Liver (tissue), 9 donors: ENCODE measurements around the gene CLCN2. TPM values are rescaled to one million over a fixed set of nuclear protein-coding genes. Genes with fewer than 3 reads are reported as not detected.

Experiments used
- DNase-seq: peaks from one replicate; pipeline ENCODE4 v3.0.0-alpha.2; 2017; ENCODE audit warnings: low spot score
- H3K27ac ChIP-seq, 2 donors: one replicate each; pipeline ENCODE4 v1.7.0; 2013; ENCODE audit warnings: inconsistent platforms in 2 of 2, low read length in 2 of 2, control low read depth in 1 of 2, low read depth in 1 of 2, mild to moderate bottlenecking in 1 of 2
- H3K27me3 ChIP-seq, 4 donors: one replicate each; pipeline versions ENCODE4 v1.6.1 to v1.7.0; 2013; ENCODE audit warnings: low read length in 3 of 4, inconsistent platforms in 1 of 4, mild to moderate bottlenecking in 1 of 4, moderate library complexity in 1 of 4; ENCODE audit not compliant: control insufficient read depth in 4 of 4, insufficient read depth in 4 of 4
- H3K36me3 ChIP-seq, 4 donors: one replicate each; pipeline versions ENCODE4 v1.6.1 to v1.7.0; 2013; ENCODE audit warnings: low read length in 3 of 4, mild to moderate bottlenecking in 3 of 4, low read depth in 1 of 4, moderate library complexity in 1 of 4; ENCODE audit not compliant: control insufficient read depth in 4 of 4, insufficient read depth in 3 of 4
- H3K4me1 ChIP-seq, 4 donors: one replicate each; pipeline versions ENCODE4 v1.6.1 to v1.7.0; 2013; ENCODE audit warnings: low read length in 3 of 4, mild to moderate bottlenecking in 3 of 4, moderate library complexity in 1 of 4; ENCODE audit not compliant: control insufficient read depth in 4 of 4, insufficient read depth in 4 of 4
- H3K4me3 ChIP-seq, 3 donors: one replicate each; pipeline versions ENCODE4 v1.6.1 to v1.7.0; 2013; ENCODE audit warnings: low read length in 3 of 3, control low read depth in 1 of 3, low read depth in 1 of 3, mild to moderate bottlenecking in 1 of 3
- H3K9ac ChIP-seq, 2 donors: one replicate each; pipeline ENCODE4 v1.7.0; 2013; ENCODE audit warnings: low read length in 2 of 2, mild to moderate bottlenecking in 2 of 2, moderate library complexity in 2 of 2, control low read depth in 1 of 2, low read depth in 1 of 2
- H3K9me3 ChIP-seq, 4 donors: one replicate each; pipeline versions ENCODE4 v1.6.1 to v1.7.0; 2013; ENCODE audit warnings: low read length in 3 of 4; ENCODE audit not compliant: control insufficient read depth in 4 of 4
- EGR1 ChIP-seq, 2 donors: IDR thresholded peaks; 2 replicates each; pipeline ENCODE4 v1.6.1; 2016 to 2018; ENCODE audit warnings: antibody characterized with exemption in 2 of 2, low read depth in 2 of 2
- FOXA1 ChIP-seq: IDR thresholded peaks from 2 replicates; pipeline ENCODE4 v1.6.1; 2016; ENCODE audit warnings: antibody characterized with exemption
- GABPA ChIP-seq, 2 donors: IDR thresholded peaks in 1 of 2; conservative IDR thresholded peaks in 1 of 2; 2 replicates each; pipeline ENCODE4 v1.6.1; 2016; ENCODE audit warnings: antibody characterized with exemption in 2 of 2, mild to moderate bottlenecking in 1 of 2, moderate library complexity in 1 of 2
- HNF4A ChIP-seq, 2 donors: conservative IDR thresholded peaks; 2 replicates each; pipeline ENCODE4 v1.6.1; 2016; ENCODE audit warnings: antibody characterized with exemption in 2 of 2, mild to moderate bottlenecking in 2 of 2
- HNF4G ChIP-seq: IDR thresholded peaks from 2 replicates; pipeline ENCODE4 v1.6.1; 2016; ENCODE audit warnings: antibody characterized with exemption
- JUND ChIP-seq, 2 donors: IDR thresholded peaks; 2 replicates each; pipeline ENCODE4 v1.6.1; 2016; ENCODE audit warnings: antibody characterized with exemption in 2 of 2
- NR2F2 ChIP-seq: IDR thresholded peaks from 2 replicates; pipeline ENCODE4 v1.6.1; 2016; ENCODE audit warnings: antibody characterized with exemption
- RAD21 ChIP-seq, 2 donors: IDR thresholded peaks; 2 replicates each; pipeline ENCODE4 v1.6.1; 2016; ENCODE audit warnings: antibody characterized with exemption in 2 of 2, mild to moderate bottlenecking in 2 of 2
- REST ChIP-seq: IDR thresholded peaks from 2 replicates; pipeline ENCODE4 v1.6.1; 2016; ENCODE audit warnings: antibody characterized with exemption, mild to moderate bottlenecking
- RXRA ChIP-seq, 2 donors: IDR thresholded peaks; 2 replicates each; pipeline ENCODE4 v1.6.1; 2017 to 2018; ENCODE audit warnings: antibody characterized with exemption in 2 of 2, mild to moderate bottlenecking in 1 of 2
- SP1 ChIP-seq: IDR thresholded peaks from 2 replicates; pipeline ENCODE4 v1.6.1; 2018; ENCODE audit warnings: antibody characterized with exemption, mild to moderate bottlenecking
- TAF1 ChIP-seq: conservative IDR thresholded peaks from 2 replicates; pipeline ENCODE4 v1.6.1; 2016; ENCODE audit warnings: antibody characterized with exemption, mild to moderate bottlenecking
- YY1 ChIP-seq: IDR thresholded peaks from 2 replicates; pipeline ENCODE4 v1.6.1; 2016; ENCODE audit warnings: antibody characterized with exemption, mild to moderate bottlenecking
- WGBS: extraction: QIAGEN DNeasy Blood & Tissue Kit; methylation state at CpG from one replicate; pipeline ENCODE4 v1.1.7; 2013; 5-methylcytosine and 5-hydroxymethylcytosine counted together
- polyA plus RNA-seq, 2 donors: library from polyadenylated mRNA; stranded (reverse) in 1 of 2; unstranded in 1 of 2; fragments of 200-250 nt in 1 of 2; fragments of >200 nt in 1 of 2; fragmentation: Nextera tagmentation in 1 of 2; extraction: Ambion mirVana in 1 of 2; gene quantifications; one replicate each; pipeline versions ENCODE4 v1.2.1 to v1.2.3, GENCODE V29; 2013 to 2015
- total RNA-seq, 2 donors: library from RNA; depleted of rRNA; stranded (reverse); fragments of >200 nt; gene quantifications; one replicate each; pipeline ENCODE4 v1.2.3, GENCODE V29; 2014
- TF ChIP-seq, protein P1 (sequence below): fragments of 150-350 bp; IDR thresholded peaks from 2 replicates; pipeline ENCODE4 v1.5.1; 2017; ENCODE audit warnings: improper control_type of control experiment, low read depth, low read length; ENCODE audit not compliant: missing input control
- TF ChIP-seq, protein P2 (sequence below): IDR thresholded peaks from 2 replicates; pipeline ENCODE4 v1.6.1; 2016; ENCODE audit warnings: antibody characterized with exemption
- TF ChIP-seq, protein P3 (sequence below): IDR thresholded peaks from 2 replicates; pipeline ENCODE4 v1.6.1; 2016; ENCODE audit warnings: antibody characterized with exemption
- donor health status: healthy.
- donor health status: healthy.
- donor health status: healthy.
- donor health status: healthy.
- donor health status: healthy.

CLCN2 gene
- total and polyA plus RNA-seq, 4 donors, result 1.1 to 3.9 (median 2.6) TPM

DNA sequence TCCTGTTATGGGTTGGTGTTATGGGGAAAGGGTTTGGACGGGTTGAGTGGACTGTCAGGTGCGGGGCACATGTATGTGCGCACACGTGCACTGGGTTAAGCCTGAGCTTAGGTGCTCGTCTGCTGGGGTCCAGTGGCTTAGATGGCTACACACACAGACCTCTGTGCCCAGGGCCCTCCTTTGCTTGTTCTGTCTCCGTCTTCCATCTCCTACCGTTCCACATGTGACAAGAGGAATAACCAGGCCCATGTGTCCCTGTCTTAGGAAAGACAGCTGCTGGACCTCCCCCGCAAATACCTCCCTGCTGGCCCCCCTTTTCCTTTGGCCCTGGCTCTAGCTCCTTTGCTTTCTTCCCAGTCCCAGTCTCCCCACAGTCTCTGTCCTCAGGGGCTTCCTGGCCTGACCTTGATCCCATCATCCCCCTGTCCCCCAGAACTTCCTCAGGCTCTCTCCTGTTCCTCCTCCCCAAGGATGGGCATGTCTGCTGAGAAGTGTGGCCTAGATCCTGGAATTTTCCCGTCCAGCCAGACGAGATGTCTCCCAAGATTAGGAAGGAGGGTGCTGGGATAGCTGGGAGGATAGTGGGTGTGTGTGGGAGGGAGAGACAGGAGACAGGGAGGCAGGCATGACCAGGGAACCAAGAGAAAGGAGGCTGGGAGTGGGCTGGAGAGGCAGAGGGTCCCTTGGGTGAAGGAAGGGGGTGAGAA, 17.4 kb upstream of the CLCN2 start:
- WGBS, result 36% methylated on average over 10 of the region's 10 CpGs
- peak overlapping the region; percentile 73 to 99 for H3K9ac ChIP-seq
- no peaks in the 10 kb centered on the region for H3K9me3 ChIP-seq
- H3K36me3 ChIP-seq, result peaks cover 5 to 24% (median 14%) of the 10 kb centered on the region in 4 donors
- H3K27me3 ChIP-seq, result no peaks in the 10 kb centered on the region
- TF ChIP-seq REST (no peak), RXRA (IDR thresholded peaks at IDR 0.05) (no peak), GABPA (IDR thresholded peaks at IDR 0.05 in 1 of 2, conservative IDR thresholded peaks at IDR 0.05 in 1 of 2) (no peak), EGR1 (IDR thresholded peaks at IDR 0.05; ENCODE audit: low read depth in 2 of 2) (no peak), TAF1 (no peak), NR2F2 (no peak), SP1 (no peak)
- TF ChIP-seq, protein P1, sequence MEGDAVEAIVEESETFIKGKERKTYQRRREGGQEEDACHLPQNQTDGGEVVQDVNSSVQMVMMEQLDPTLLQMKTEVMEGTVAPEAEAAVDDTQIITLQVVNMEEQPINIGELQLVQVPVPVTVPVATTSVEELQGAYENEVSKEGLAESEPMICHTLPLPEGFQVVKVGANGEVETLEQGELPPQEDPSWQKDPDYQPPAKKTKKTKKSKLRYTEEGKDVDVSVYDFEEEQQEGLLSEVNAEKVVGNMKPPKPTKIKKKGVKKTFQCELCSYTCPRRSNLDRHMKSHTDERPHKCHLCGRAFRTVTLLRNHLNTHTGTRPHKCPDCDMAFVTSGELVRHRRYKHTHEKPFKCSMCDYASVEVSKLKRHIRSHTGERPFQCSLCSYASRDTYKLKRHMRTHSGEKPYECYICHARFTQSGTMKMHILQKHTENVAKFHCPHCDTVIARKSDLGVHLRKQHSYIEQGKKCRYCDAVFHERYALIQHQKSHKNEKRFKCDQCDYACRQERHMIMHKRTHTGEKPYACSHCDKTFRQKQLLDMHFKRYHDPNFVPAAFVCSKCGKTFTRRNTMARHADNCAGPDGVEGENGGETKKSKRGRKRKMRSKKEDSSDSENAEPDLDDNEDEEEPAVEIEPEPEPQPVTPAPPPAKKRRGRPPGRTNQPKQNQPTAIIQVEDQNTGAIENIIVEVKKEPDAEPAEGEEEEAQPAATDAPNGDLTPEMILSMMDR, result no peak
- TF ChIP-seq, protein P2, sequence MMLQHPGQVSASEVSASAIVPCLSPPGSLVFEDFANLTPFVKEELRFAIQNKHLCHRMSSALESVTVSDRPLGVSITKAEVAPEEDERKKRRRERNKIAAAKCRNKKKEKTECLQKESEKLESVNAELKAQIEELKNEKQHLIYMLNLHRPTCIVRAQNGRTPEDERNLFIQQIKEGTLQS, result no peak
- H3K4me1 ChIP-seq, result peaks cover 3 to 27% (median 11%) of the 10 kb centered on the region in 4 donors
- DNase-seq, result no peak
- H3K4me3 ChIP-seq, result peak overlapping the region; percentile 77 to 98 (median 81)
- peak overlapping the region; percentile 94 to 96 for H3K27ac ChIP-seq

DNA sequence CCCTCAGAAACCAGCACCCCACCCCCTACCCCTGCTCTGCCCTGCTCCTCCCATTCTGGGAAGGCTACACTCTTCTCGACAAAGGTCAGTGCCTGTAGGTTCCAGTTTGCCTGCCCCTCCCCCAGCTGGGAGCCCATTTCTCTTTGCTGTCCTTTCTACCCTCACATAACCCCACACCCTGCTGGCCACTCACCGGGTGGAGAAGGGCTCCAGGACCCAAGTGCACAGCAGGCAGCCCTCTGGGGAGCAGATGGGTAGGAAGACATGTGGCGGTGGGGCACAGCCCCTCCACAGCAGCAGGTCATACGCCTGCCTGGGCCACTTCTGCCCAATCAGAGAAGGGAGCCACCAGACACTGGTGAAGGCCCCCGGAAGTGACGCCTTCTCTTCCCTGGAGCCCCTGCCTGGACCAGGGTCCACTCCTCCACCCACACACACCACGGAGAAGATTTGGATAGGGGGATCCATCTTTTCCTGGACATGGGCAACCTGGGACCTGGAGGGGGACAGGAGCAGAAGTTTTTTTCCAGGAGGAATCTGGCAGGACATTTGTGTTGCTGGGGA, 16.6 kb upstream of the CLCN2 start, which contains the start of gene THPO:
Gene THPO (minus strand): TSS at position 326 of the 564 bp plus-strand sequence. CDS start 1,948 bp downstream, outside the sequence.
- 23% methylated on average over 7 of the region's 7 CpGs for WGBS
- H3K9ac ChIP-seq, result peak within 1 kb of the TSS; percentile 73 to 99
- TF ChIP-seq NR2F2, result peak; percentile 80
- TF ChIP-seq RAD21 (IDR thresholded peaks at IDR 0.05), result peak; percentile 26
- TF ChIP-seq HNF4G, result no peak
- peak; percentile 86 for TF ChIP-seq YY1
- peak; percentile 88 for TF ChIP-seq REST
- peak; percentile 94 for TF ChIP-seq SP1
- TF ChIP-seq RXRA (IDR thresholded peaks at IDR 0.05), result peak; percentile 95 to 96
- TF ChIP-seq HNF4A (conservative IDR thresholded peaks at IDR 0.05), result peak; percentile 74 to 78
- TF ChIP-seq FOXA1, result peak; percentile 8
- TF ChIP-seq, protein P2, result peak; percentile 51
- peak; percentile 78 for TF ChIP-seq TAF1
- TF ChIP-seq JUND (IDR thresholded peaks at IDR 0.05), result peak in 1 of 2 donors; percentile 29
- TF ChIP-seq GABPA (IDR thresholded peaks at IDR 0.05 in 1 of 2, conservative IDR thresholded peaks at IDR 0.05 in 1 of 2), result peak; percentile 73 to 92
- TF ChIP-seq, protein P3, sequence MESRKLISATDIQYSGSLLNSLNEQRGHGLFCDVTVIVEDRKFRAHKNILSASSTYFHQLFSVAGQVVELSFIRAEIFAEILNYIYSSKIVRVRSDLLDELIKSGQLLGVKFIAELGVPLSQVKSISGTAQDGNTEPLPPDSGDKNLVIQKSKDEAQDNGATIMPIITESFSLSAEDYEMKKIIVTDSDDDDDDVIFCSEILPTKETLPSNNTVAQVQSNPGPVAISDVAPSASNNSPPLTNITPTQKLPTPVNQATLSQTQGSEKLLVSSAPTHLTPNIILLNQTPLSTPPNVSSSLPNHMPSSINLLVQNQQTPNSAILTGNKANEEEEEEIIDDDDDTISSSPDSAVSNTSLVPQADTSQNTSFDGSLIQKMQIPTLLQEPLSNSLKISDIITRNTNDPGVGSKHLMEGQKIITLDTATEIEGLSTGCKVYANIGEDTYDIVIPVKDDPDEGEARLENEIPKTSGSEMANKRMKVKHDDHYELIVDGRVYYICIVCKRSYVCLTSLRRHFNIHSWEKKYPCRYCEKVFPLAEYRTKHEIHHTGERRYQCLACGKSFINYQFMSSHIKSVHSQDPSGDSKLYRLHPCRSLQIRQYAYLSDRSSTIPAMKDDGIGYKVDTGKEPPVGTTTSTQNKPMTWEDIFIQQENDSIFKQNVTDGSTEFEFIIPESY, result no peak

More for the DNA sequence above, 16.6 kb upstream of the CLCN2 start, which contains the start of gene THPO:
- peak; percentile 71 for DNase-seq
- peak within 1 kb of the TSS; percentile 81 to 98 (median 92) for H3K4me3 ChIP-seq
- peaks cover 5 to 27% (median 18%) of the 10 kb centered on the region in 4 donors for H3K36me3 ChIP-seq
- H3K27ac ChIP-seq, result peak within 1 kb of the TSS; percentile 94 to 96
- no peaks in the 10 kb centered on the region for H3K9me3 ChIP-seq
- peaks cover 3 to 27% (median 11%) of the 10 kb centered on the region in 4 donors for H3K4me1 ChIP-seq
- H3K27me3 ChIP-seq, result no peaks in the 10 kb centered on the region
